ENCODE results near the gene QRSL1.

The QRSL1 gene

GRCh38 chr6:106714281-106714680 is 84.9 kb downstream of the QRSL1 start:
- Mint-ChIP-seq H3K27me3 (peaks cover 28% of the 10 kb centered on the region), H3K27ac (no peak overlapping the region), H3K4me1 (ENCODE audit: low read depth) (no peaks in the 10 kb centered on the region), H3K36me3 (ENCODE audit: low read depth) (no peaks in the 10 kb centered on the region), H3K9me3 (no peaks in the 10 kb centered on the region), H3K4me3 (no peak overlapping the region)
- no peak for DNase-seq

GRCh38 chr6:106715922-106716321 is 86.5 kb downstream of the QRSL1 start:
- no peak overlapping the region for H3K27ac Mint-ChIP-seq
- H3K4me3 Mint-ChIP-seq: no peak overlapping the region
- H3K9me3 Mint-ChIP-seq: no peaks in the 10 kb centered on the region
- no peaks in the 10 kb centered on the region for H3K4me1 Mint-ChIP-seq (ENCODE audit: low read depth)
- no peaks in the 10 kb centered on the region for H3K36me3 Mint-ChIP-seq (ENCODE audit: low read depth)
- no peak for DNase-seq
- H3K27me3 Mint-ChIP-seq: peaks cover 28% of the 10 kb centered on the region

GRCh38 chr6:106716966-106717365 is 87.6 kb downstream of the QRSL1 start:
- H3K27ac Mint-ChIP-seq: no peak overlapping the region
- H3K27me3 Mint-ChIP-seq: peaks cover 28% of the 10 kb centered on the region
- H3K4me3 Mint-ChIP-seq: no peak overlapping the region
- no peaks in the 10 kb centered on the region for H3K36me3 Mint-ChIP-seq (ENCODE audit: low read depth)
- no peaks in the 10 kb centered on the region for H3K4me1 Mint-ChIP-seq (ENCODE audit: low read depth)
- H3K9me3 Mint-ChIP-seq: no peaks in the 10 kb centered on the region
- no peak for DNase-seq

All from activated T-cell treated with anti-CD3 and anti-CD28 coated beads, Interleukin-2, amount 50 U/mL, for 24 hours (primary cell).